GM11168 (cell line): ENCODE measurements around the gene NPIPA8.
"Not testable (repeated sequence)": the region's sequence is repeated elsewhere in the genome, so short reads cannot be mapped to it uniquely, and the experiment has no call there.

ENCODE experiments used
- in situ Hi-C: fragments of 300-500 bp; cut with MboI; formaldehyde crosslinking; loops from one replicate; pipeline ENCODE4 v1.12.0; 2022; ENCODE audit warnings: low sequenced_read_pairs; ENCODE audit not compliant: unreplicated experiment

Gene NPIPA8

DNA sequence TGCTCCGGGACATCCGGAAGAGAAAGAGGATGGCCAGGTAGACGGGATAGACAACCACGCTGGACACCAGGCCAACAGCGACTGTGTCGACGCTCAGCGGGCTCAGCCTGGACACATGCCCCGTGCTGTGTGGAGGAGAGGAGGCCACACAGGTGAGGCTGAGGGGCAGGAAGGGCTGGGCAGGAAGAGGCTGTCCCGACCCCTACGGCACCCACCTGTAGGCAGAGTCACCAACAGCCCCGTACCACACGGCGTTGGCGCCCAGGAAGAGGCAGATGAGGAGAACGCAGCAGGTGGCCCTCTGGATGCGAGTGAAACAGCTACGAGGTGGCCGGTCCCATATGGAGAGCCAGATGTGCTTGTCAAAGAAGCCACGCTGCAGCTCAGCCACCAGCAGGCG is at the start of gene NPIPA8:
TSS of gene NPIPA8 (minus strand) at position 101 of the 400 bp plus-strand sequence. CDS start 4,074 bp downstream, outside the sequence.
- in situ Hi-C loops, result not testable (repeated sequence)

DNA sequence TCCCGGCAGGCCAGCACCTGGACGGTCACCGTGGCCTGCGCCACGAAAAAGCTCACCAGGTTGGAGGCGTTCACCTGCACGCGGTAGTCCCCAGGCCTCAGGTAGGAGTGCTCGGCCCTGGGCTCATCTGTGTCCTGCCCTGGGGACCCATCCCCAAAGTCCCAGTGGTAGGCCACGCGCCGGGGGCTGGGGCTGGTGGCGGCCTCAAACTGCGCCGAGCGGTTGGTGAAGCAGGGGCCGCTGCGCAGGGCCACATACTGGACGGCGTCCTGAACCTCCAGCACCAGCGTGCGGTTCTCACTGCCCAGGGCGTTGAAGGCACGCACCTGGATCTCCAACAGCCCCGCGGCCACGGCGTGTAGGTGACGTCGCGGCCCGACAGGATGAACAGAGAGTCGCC is 48.7 kb upstream of the NPIPA8 start:
- in situ Hi-C loops, result not testable (repeated sequence)

GRCh38 chr16:18384869-18385268 is 48.3 kb upstream of the NPIPA8 start:
- in situ Hi-C loops, result not testable (repeated sequence)

- in situ Hi-C loops, result not testable (repeated sequence)
These were observed 47.6 kb upstream of the NPIPA8 start for GRCh38 chr16:18384098-18384636.

- in situ Hi-C loops, result not testable (repeated sequence)
These were observed 46.2 kb upstream of the NPIPA8 start for GRCh38 chr16:18382696-18383095.

DNA sequence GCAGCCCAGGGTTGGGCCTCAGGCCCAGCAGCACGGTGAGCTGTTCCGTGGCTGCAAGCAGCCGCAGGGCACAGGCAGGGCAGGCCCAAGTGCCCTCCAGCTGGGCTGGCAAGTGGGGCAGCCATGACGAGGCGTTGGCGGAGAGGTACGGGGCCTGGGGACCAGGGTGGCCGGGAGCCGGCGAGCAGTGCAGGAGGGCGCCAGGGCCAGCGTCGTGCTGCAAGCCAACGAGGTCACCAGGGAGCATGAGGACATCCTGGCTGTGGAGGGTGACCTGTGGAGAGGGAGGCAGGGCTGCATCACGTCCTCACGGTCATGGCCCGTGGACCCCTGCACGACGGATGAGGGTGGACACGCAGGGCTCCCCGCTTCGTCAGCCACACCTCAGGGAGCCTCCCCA is 11.2 kb upstream of the NPIPA8 start:
- in situ Hi-C loops, result not testable (repeated sequence)

- in situ Hi-C loops, result not testable (repeated sequence)
These were observed 10.5 kb upstream of the NPIPA8 start for GRCh38 chr16:18346993-18347392.

- in situ Hi-C loops, result not testable (repeated sequence)
These were observed 8.1 kb upstream of the NPIPA8 start for GRCh38 chr16:18344634-18345033.

DNA sequence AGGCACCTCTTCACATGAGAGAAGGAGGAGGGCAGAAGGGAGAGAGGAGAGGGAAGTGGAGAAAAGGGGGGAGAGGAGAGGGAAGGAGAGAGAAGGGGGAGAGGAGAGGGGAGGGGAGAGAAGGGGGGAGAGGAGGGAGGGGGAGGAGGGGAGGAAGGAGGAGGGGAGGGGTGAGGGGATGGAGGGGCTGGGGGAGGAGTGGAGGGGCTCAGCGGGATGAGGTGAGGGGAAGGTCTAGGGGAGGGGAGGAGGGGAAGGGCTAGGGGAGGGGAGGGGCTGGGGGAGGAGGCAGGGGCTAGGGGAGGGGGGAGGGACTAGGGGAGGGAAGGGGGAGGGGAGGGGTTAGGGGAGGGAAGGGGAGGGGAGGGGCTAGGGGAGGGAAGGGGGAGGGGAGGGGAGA is 5.5 kb upstream of the NPIPA8 start:
- in situ Hi-C loops, result not testable (repeated sequence)

- in situ Hi-C loops, result not testable (repeated sequence)
These were observed 5.0 kb upstream of the NPIPA8 start for GRCh38 chr16:18341417-18341960.

- in situ Hi-C loops, result not testable (repeated sequence)
These were observed 2.7 kb upstream of the NPIPA8 start for GRCh38 chr16:18339210-18339609.

GRCh38 chr16:18311811-18312210 is 24.7 kb downstream of the NPIPA8 start:
- in situ Hi-C loops, result not testable (repeated sequence)

GRCh38 chr16:18309159-18309558 is 27.4 kb downstream of the NPIPA8 start:
- in situ Hi-C loops, result not testable (repeated sequence)

DNA sequence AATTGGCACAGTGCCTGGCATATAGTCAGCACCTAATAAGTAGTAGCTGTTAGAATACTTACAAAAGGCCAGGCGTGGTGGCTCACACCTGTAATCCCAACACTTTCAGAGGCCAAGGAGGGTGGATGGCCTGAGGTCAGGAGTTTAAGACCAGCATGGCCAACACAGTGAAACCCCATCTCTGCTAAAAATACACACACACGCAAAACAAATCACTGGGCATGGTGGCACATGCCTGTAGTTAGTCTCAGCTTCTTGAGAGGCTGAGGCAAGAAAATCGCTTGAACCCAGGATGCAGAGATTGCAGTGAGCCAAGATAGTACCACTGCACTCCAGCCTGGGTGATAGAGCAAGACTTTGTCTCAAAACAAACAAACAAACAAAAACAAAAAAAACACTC is 29.3 kb downstream of the NPIPA8 start:
- in situ Hi-C loops, result not testable (repeated sequence)

- in situ Hi-C loops, result not testable (repeated sequence)
These were observed 30.5 kb downstream of the NPIPA8 start for GRCh38 chr16:18306066-18306465.

GRCh38 chr16:18303059-18303706 is 33.4 kb downstream of the NPIPA8 start:
- in situ Hi-C loops, result not testable (repeated sequence)

DNA sequence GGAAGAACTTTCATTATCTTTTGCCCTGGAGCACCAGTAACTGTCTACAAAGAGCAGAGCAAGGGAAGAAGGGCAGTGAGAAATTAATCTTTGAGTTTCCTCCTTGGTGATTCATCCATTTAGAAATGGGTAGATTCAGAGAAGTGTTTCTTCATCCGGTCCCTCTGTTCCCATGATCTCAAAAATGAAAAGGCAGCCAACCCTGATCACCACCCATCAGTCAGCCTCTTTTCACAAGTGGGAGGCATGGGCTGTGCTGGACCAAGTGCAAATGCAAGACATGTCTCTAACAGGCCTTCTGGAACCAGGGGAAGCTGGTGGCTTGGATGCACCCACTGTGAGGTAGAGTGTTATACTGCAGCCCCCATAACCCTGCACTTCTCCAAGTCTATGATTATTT is 38.8 kb downstream of the NPIPA8 start:
- in situ Hi-C loops, result not testable (repeated sequence)

DNA sequence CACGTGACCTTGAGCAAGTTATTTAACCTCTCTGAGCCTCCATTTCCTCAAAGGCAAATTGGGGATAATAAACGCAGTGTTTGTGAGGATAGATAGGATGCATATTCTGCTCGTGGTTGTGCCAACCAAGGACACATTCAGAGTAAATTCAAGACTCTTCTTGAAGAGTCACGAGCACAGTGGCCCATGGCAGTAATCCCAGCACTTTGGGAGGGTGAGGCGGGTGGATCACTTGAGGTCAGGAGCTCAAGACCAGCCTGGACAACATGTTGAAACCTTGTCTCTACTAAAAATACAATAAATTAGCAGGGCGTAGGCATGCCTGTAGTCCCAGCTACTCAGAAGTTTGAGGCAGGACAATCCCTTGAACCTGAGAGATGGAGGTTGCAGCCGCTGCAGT is 39.6 kb downstream of the NPIPA8 start:
- in situ Hi-C loops, result not testable (repeated sequence)

- in situ Hi-C loops, result not testable (repeated sequence)
These were observed 42.2 kb downstream of the NPIPA8 start for GRCh38 chr16:18294371-18294770.

DNA sequence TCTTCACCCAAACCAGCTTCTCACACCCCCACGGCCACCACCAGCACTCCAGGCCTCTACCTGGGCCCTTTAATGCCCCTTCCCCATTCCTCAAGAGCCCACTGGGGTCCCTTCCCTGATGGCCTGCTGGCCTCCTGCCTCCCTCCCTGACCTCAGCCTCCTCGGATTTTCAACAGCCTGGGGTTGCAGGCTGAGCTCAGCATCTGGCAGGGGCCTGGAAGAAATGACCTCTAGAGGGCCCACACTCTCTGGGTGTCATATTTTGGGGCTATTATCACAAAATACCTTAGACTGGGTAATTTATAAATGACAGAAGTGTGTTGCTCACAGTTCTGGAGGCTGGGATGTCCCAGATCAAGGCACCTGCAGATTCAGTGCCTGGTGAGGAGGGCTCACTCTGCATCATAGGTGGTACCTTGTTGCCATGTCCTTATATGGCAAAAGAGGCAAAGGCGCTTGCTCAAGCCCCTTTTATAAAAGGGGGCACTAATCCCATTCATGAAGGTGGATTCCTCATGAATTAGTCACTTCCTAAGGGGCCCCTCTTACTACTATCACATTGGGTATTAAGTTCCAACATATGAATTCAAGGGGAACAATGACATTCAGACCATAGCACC is 43.1 kb downstream of the NPIPA8 start:
- in situ Hi-C loops, result not testable (repeated sequence)

GRCh38 chr16:18290959-18291358 is 45.6 kb downstream of the NPIPA8 start:
- in situ Hi-C loops, result not testable (repeated sequence)
